ENCODE measurements around the gene COX4I1.

COX4I1 gene

GRCh38 chr16:85840801-85841200, 41.3 kb downstream of the COX4I1 start:
- no peak for DNase-seq (ENCODE audit: low spot score)

- no peak for DNase-seq (ENCODE audit: low spot score)
Measured at GRCh38 chr16:85842435-85842834, 42.9 kb downstream of the COX4I1 start.

GRCh38 chr16:85842848-85843247, 43.4 kb downstream of the COX4I1 start:
- no peak for DNase-seq (ENCODE audit: low spot score)

GRCh38 chr16:85843471-85844168, 44.1 kb downstream of the COX4I1 start:
- no peak for DNase-seq (ENCODE audit: low spot score)

GRCh38 chr16:85844169-85844481, 44.6 kb downstream of the COX4I1 start:
- no peak for DNase-seq (ENCODE audit: low spot score)

GRCh38 chr16:85844786-85845185, 45.3 kb downstream of the COX4I1 start:
- no peak for DNase-seq (ENCODE audit: low spot score)

- no peak for DNase-seq (ENCODE audit: low spot score)
Measured at GRCh38 chr16:85845266-85845665, 45.8 kb downstream of the COX4I1 start.

GRCh38 chr16:85846461-85846860, 47.0 kb downstream of the COX4I1 start:
- no peak for DNase-seq (ENCODE audit: low spot score)

GRCh38 chr16:85847036-85847435, 47.5 kb downstream of the COX4I1 start:
- DNase-seq (ENCODE audit: low spot score), result no peak

- no peak for DNase-seq (ENCODE audit: low spot score)
Measured at GRCh38 chr16:85847681-85848601, 48.4 kb downstream of the COX4I1 start.

GRCh38 chr16:85848986-85849385, 49.5 kb downstream of the COX4I1 start:
- DNase-seq (ENCODE audit: low spot score), result no peak

- DNase-seq (ENCODE audit: low spot score), result no peak
Measured at GRCh38 chr16:85849388-85849787, 49.9 kb downstream of the COX4I1 start.

- no peak for DNase-seq (ENCODE audit: low spot score)
Measured at GRCh38 chr16:85850344-85850880, 50.9 kb downstream of the COX4I1 start.

GRCh38 chr16:85851034-85851785, 51.7 kb downstream of the COX4I1 start:
- DNase-seq (ENCODE audit: low spot score), result no peak

GRCh38 chr16:85853547-85854545, 54.4 kb downstream of the COX4I1 start:
- DNase-seq (ENCODE audit: low spot score), result no peak

- no peak for DNase-seq (ENCODE audit: low spot score)
Measured at GRCh38 chr16:85854935-85855334, 55.4 kb downstream of the COX4I1 start.

GRCh38 chr16:85856079-85856478, 56.6 kb downstream of the COX4I1 start:
- no peak for DNase-seq (ENCODE audit: low spot score)

- no peak for DNase-seq (ENCODE audit: low spot score)
Measured at GRCh38 chr16:85856585-85856984, 57.1 kb downstream of the COX4I1 start.

All from left forelimb (tissue), 1 donor.